VCaP (cell line): ENCODE results near the gene UBE2E2.

Source experiments
- H3K27ac ChIP-seq: fragments of 450-650 bp; 2 replicates; pipeline ENCODE4 v1.5.1; 2017
- CTCF ChIP-seq: fragments of 450-650 bp; conservative IDR thresholded peaks from 2 replicates; pipeline ENCODE4 v1.5.1; 2017; ENCODE audit warnings: mild to moderate bottlenecking, moderate library complexity

UBE2E2 gene

DNA sequence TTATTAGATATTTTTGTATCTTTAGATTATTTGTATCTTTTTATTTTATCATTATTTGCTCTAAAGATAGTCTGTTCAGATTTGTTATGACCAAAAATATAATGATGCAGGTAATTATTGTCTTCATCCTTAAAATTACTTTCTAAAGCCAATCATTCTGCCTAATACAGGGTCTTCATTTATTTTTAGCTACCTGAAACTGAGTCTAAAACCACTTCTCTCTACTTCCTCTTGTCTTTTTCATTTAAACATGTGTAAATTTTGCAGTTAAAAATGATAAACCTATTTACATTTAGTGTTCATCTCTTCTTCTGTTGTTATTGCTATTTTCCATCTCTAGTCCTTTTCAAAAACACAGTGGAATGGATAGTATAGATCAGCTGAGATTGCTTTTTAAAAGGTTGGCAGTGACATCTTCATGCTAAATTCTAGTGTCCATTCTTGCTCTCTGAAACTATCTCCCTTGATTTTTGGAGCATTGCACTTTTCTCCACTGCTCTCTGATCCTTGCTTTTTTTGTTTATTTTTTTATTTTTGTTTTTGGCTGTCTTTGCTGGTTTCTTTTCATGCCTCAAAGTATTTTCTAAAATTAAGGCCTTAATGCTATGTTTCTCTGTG, 91.8 kb downstream of the UBE2E2 start:
- no peak for TF ChIP-seq CTCF
- peak overlapping the region; percentile 9 for H3K27ac ChIP-seq

- TF ChIP-seq CTCF, result no peak
- no peak overlapping the region for H3K27ac ChIP-seq
Observed at GRCh38 chr3:23301819-23302218, 98.7 kb downstream of the UBE2E2 start.

DNA sequence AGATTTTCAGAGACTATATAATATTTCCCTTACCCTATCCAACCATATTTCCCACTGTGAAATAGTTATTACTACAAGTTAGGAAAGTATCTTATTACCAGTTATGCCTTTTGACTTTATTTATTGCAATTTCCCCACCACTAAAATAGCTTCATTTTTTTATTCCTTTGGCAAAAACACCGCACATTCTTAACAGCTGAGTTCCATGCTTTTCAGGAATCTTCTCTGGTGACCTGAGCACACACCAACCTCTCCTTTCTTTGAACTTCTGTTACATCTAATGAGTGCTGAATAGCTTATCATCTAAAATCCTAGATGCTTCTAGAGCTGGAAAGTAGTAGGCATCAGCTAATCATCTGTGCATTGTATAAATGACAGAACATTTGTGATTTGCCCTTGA, 99.1 kb downstream of the UBE2E2 start:
- H3K27ac ChIP-seq, result no peak overlapping the region
- TF ChIP-seq CTCF, result no peak

DNA sequence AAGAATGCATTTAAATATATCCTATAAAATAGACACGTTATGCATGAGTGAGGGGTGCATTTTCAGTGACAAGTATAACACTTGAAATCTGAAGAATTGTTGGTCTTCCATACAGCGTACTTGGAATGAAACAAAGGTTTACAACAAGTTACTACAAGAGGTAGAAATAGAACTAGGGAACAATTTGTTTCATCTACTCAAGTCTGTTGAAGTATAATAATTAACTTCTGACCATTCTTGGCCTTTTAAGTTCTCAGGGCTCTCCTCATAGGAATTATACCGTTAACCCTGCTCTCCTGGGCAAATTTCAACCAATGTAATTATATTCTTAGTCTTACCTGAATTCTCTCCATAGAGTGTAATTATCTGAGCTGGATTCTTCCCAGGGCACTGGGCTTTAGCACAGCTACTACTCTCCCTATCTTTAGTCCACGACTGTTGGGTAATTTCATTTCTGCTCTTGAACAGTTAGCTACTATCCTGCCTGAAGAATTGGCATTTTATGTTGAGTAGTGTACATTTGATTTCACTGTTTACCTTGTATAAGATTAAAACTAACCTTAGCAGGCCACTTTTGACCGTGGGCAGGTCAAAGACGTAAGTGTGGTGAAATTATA, 100.6 kb downstream of the UBE2E2 start:
- TF ChIP-seq CTCF, result no peak
- H3K27ac ChIP-seq, result no peak overlapping the region

- no peak overlapping the region for H3K27ac ChIP-seq
- TF ChIP-seq CTCF, result no peak
Observed at GRCh38 chr3:23304424-23304823, 101.3 kb downstream of the UBE2E2 start.

- no peak for TF ChIP-seq CTCF
- H3K27ac ChIP-seq, result no peak overlapping the region
Observed at GRCh38 chr3:23308986-23309625, 106.0 kb downstream of the UBE2E2 start.

DNA sequence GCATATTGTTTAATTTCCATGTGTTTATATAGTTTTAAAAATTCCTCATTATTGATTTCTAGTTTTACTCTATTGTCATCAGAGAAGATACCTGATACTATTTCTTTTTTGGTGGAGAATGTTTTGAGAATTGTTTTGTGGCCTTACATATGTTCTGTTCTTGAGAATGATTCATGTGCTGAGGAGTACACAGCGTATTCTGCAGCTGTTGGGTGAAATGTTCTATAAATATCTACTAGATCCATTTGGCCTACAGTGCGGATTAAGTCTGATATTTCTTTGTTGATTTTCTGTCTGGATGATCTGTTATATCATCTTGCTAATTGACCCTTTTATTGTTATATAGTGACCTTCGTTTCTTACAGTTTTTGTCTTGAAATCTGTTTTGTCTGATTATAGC, 109.7 kb downstream of the UBE2E2 start:
- H3K27ac ChIP-seq, result no peak overlapping the region
- no peak for TF ChIP-seq CTCF
